H1 (cell line): ENCODE results near the gene ZNF213. TPM values are rescaled to one million over a fixed set of nuclear protein-coding genes. Genes with fewer than 3 reads are reported as not detected.
A peak's percentile ranks its signal among the peaks of the same experiment; 100 is the strongest.

Experiments used
- CTCF ChIA-PET: fragments of 300-600 bp; sonication (Branson Sonifier 250); formaldehyde crosslinking; loops from one replicate; lab custom pipeline; 2021; ENCODE audit not compliant: partially characterized antibody; lab: Charles Lee
- POLR2A ChIA-PET: fragments of 300-600 bp; sonication (Branson Sonifier 250); formaldehyde crosslinking; loops from one replicate; lab custom pipeline; 2021; ENCODE audit warnings: inconsistent platforms; ENCODE audit not compliant: partially characterized antibody; lab: Charles Lee
- DNase-seq, 2 experiments: peaks; one replicate each; pipeline versions ENCODE4 v3.0.0 to v3.0.0-alpha.2; 2010 to 2022; ENCODE audit warnings: low spot score in 2 of 2, low read depth in 1 of 2, mixed read lengths in 1 of 2
- FAIRE-seq: peaks from 2 replicates; lab custom pipeline; 2011; peaks lifted over from hg19 to GRCh38; lab: Jason Lieb, UNC
- H2AFZ ChIP-seq: 2 replicates; pipeline ENCODE4 v1.8.1; 2012; ENCODE audit warnings: low read length, inconsistent platforms
- H2AK5ac ChIP-seq: 2 replicates; pipeline ENCODE4 v1.6.1; 2013; ENCODE audit warnings: low read depth, low read length
- H2BK120ac ChIP-seq: replicated peaks from 2 replicates; pipeline ENCODE3; 2013; ENCODE audit warnings: low read depth, low read length, inconsistent platforms
- H2BK12ac ChIP-seq: 2 replicates; pipeline ENCODE4 v1.6.1; 2013; ENCODE audit warnings: low read depth, low read length
- H2BK15ac ChIP-seq: 2 replicates; pipeline ENCODE4 v1.6.1; 2013; ENCODE audit warnings: low read length
- H2BK20ac ChIP-seq: 2 replicates; pipeline ENCODE4 v1.6.1; 2013; ENCODE audit warnings: low read length
- H2BK5ac ChIP-seq: 2 replicates; pipeline ENCODE4 v1.6.1; 2013; ENCODE audit warnings: low read depth, low read length
- H3K14ac ChIP-seq: 2 replicates; pipeline ENCODE4 v1.6.1; 2013; ENCODE audit warnings: inconsistent platforms; ENCODE audit not compliant: insufficient read length
- H3K18ac ChIP-seq: 2 replicates; pipeline ENCODE4 v1.6.1; 2013; ENCODE audit warnings: low read length; ENCODE audit errors: extremely low read depth
- H3K23ac ChIP-seq: 2 replicates; pipeline ENCODE4 v1.6.1; 2013; ENCODE audit warnings: inconsistent platforms; ENCODE audit not compliant: insufficient read length
- H3K23me2 ChIP-seq: 2 replicates; pipeline ENCODE4 v1.6.1; 2013; ENCODE audit warnings: low read depth, low read length
- H3K27ac ChIP-seq: 2 replicates; pipeline ENCODE4 v1.6.1; 2011; ENCODE audit warnings: low read depth, low read length, inconsistent platforms
- H3K27me3 ChIP-seq, 4 experiments: replicated peaks in 1 of 4; 1 replicate in 1 of 4; 2 replicates in 3 of 4; pipeline versions ENCODE4 v1.6.1 to v1.8.1; 2011 to 2013; ENCODE audit warnings: low read length in 3 of 4, mild to moderate bottlenecking in 3 of 4, inconsistent platforms in 2 of 4, mixed read lengths in 2 of 4, moderate library complexity in 1 of 4; ENCODE audit not compliant: control insufficient read depth in 3 of 4, insufficient read depth in 3 of 4; ENCODE audit errors: extremely low read depth in 1 of 4
- H3K36me3 ChIP-seq, 4 experiments: 2 replicates each; pipeline versions ENCODE4 v1.6.1 to v1.8.1; 2011 to 2013; ENCODE audit warnings: mild to moderate bottlenecking in 4 of 4, low read length in 3 of 4, moderate library complexity in 2 of 4, control low read depth in 1 of 4, inconsistent platforms in 1 of 4; ENCODE audit not compliant: insufficient read depth in 4 of 4, control insufficient read depth in 2 of 4
- H3K4ac ChIP-seq: replicated peaks from 2 replicates; pipeline ENCODE3; 2013; ENCODE audit warnings: low read length, low read depth, mixed read lengths, inconsistent platforms; ENCODE audit not compliant: insufficient read length
- H3K4me1 ChIP-seq, 4 experiments: replicated peaks in 1 of 4; 1 replicate in 1 of 4; 2 replicates in 3 of 4; pipeline versions ENCODE4 v1.6.1 to v1.8.1; 2011 to 2013; ENCODE audit warnings: low read length in 3 of 4, inconsistent platforms in 2 of 4, mixed read lengths in 1 of 4; ENCODE audit not compliant: insufficient read depth in 4 of 4, control insufficient read depth in 3 of 4
- H3K4me2 ChIP-seq, 2 experiments: 2 replicates each; pipeline versions ENCODE4 v1.6.1 to v1.8.1; 2011 to 2013; ENCODE audit warnings: low read depth in 2 of 2, low read length in 2 of 2, control low read depth in 1 of 2, inconsistent platforms in 1 of 2, mild to moderate bottlenecking in 1 of 2; ENCODE audit not compliant: insufficient read depth in 1 of 2
- H3K4me3 ChIP-seq, 4 experiments: fragments of 200-600, 300-600 bp in 1 of 4; sonication (generic), shearing (Covaris generic), sonication (Bioruptor Twin) in 1 of 4; 2 replicates each; pipeline versions ENCODE4 v1.5.1 to v1.8.1; 2011 to 2016; ENCODE audit warnings: low read length in 4 of 4, low read depth in 3 of 4, control low read depth in 2 of 4, inconsistent platforms in 2 of 4, mild to moderate bottlenecking in 2 of 4, mixed read lengths in 1 of 4, moderate library complexity in 1 of 4; ENCODE audit not compliant: insufficient read depth in 2 of 4; ENCODE audit errors: extremely low read depth in 1 of 4
- H3K56ac ChIP-seq: replicated peaks from 2 replicates; pipeline ENCODE3; 2013; ENCODE audit warnings: low read depth, mild to moderate bottlenecking, mixed read lengths, low read length, inconsistent platforms; ENCODE audit not compliant: insufficient read length
- H3K79me1 ChIP-seq: 2 replicates; pipeline ENCODE4 v1.6.1; 2013; ENCODE audit warnings: low read depth, low read length, control low read depth
- H3K79me2 ChIP-seq, 2 experiments: 2 replicates each; pipeline versions ENCODE4 v1.6.1 to v1.8.1; 2012 to 2013; ENCODE audit warnings: low read length in 2 of 2, mild to moderate bottlenecking in 2 of 2, inconsistent platforms in 1 of 2; ENCODE audit not compliant: insufficient read depth in 2 of 2, control insufficient read depth in 1 of 2
- H3K9ac ChIP-seq, 4 experiments: replicated peaks in 1 of 4; 1 replicate in 1 of 4; 2 replicates in 3 of 4; pipeline versions ENCODE4 v1.6.1 to v1.8.1; 2011 to 2013; ENCODE audit warnings: low read depth in 3 of 4, low read length in 3 of 4, control low read depth in 2 of 4, mild to moderate bottlenecking in 2 of 4, moderate library complexity in 2 of 4, inconsistent platforms in 1 of 4; ENCODE audit errors: extremely low read depth in 1 of 4
- H3K9me3 ChIP-seq, 2 experiments: 2 replicates each; pipeline versions ENCODE4 v1.6.1 to v1.8.1; 2012 to 2013; ENCODE audit warnings: mild to moderate bottlenecking in 2 of 2, moderate library complexity in 2 of 2, control low read depth in 1 of 2, inconsistent platforms in 1 of 2, low read depth in 1 of 2, low read length in 1 of 2, mixed read lengths in 1 of 2; ENCODE audit not compliant: insufficient read depth in 2 of 2
- H4K20me1 ChIP-seq, 2 experiments: replicated peaks in 1 of 2; 2 replicates each; pipeline versions ENCODE3 to v1.8.1; 2011 to 2013; ENCODE audit warnings: inconsistent platforms in 2 of 2, low read length in 2 of 2, mild to moderate bottlenecking in 1 of 2; ENCODE audit not compliant: insufficient read depth in 2 of 2, control insufficient read depth in 1 of 2
- H4K5ac ChIP-seq: 2 replicates; pipeline ENCODE4 v1.6.1; 2013; ENCODE audit warnings: low read length, low read depth, mixed read lengths, inconsistent platforms; ENCODE audit not compliant: insufficient read length
- H4K8ac ChIP-seq: 2 replicates; pipeline ENCODE4 v1.8.0; 2013; ENCODE audit warnings: mild to moderate bottlenecking, moderate library complexity, low read length, inconsistent platforms; ENCODE audit not compliant: insufficient read depth; ENCODE audit errors: extremely low read depth
- H4K91ac ChIP-seq: replicated peaks from 2 replicates; pipeline ENCODE3; 2013; ENCODE audit warnings: low read length, mixed read lengths, inconsistent platforms; ENCODE audit not compliant: insufficient read length
- CTCF ChIP-seq, 3 experiments: IDR thresholded peaks; 1 replicate in 2 of 3; 2 replicates in 1 of 3; pipeline versions ENCODE4 v1.5.1 to v1.6.1; 2011; ENCODE audit warnings: low read length in 3 of 3, mild to moderate bottlenecking in 3 of 3, inconsistent platforms in 2 of 3, low read depth in 1 of 3, moderate library complexity in 1 of 3; ENCODE audit not compliant: insufficient read depth in 1 of 3; ENCODE audit errors: control extremely low read depth in 1 of 3
- GTF2F1 ChIP-seq: IDR thresholded peaks from 2 replicates; pipeline ENCODE4 v1.6.1; 2012; ENCODE audit warnings: low read depth, low read length, improper control_type of control experiment, borderline replicate concordance
- HDAC6 ChIP-seq: IDR thresholded peaks from one replicate; pipeline ENCODE4 v1.7.1; 2012; ENCODE audit warnings: low read depth, mild to moderate bottlenecking, inconsistent platforms, low read length, moderate library complexity
- KDM4A ChIP-seq: IDR thresholded peaks from one replicate; pipeline ENCODE4 v1.7.1; 2012; ENCODE audit warnings: low read depth, mild to moderate bottlenecking, moderate library complexity, low read length, inconsistent platforms; ENCODE audit not compliant: severe bottlenecking
- POU5F1 ChIP-seq: IDR thresholded peaks from 2 replicates; pipeline ENCODE4 v1.6.1; 2011; ENCODE audit warnings: low read depth, mild to moderate bottlenecking, low read length, moderate library complexity
- RAD21 ChIP-seq, 2 experiments: IDR thresholded peaks in 1 of 2; conservative IDR thresholded peaks in 1 of 2; 2 replicates each; pipeline ENCODE4 v1.6.1; 2011; ENCODE audit warnings: low read depth in 2 of 2, low read length in 2 of 2, improper control_type of control experiment in 1 of 2, inconsistent platforms in 1 of 2, mild to moderate bottlenecking in 1 of 2, moderate library complexity in 1 of 2
- RNF2 ChIP-seq: fragments of 200-900, 300-1000 bp; sonication (generic); IDR thresholded peaks from 2 replicates; pipeline ENCODE4 v1.7.1; 2016; ENCODE audit warnings: borderline replicate concordance, low read depth, mild to moderate bottlenecking, antibody characterized with exemption, low read length; ENCODE audit not compliant: poor library complexity, severe bottlenecking; ENCODE audit errors: missing control alignments
- SP1 ChIP-seq: IDR thresholded peaks from 2 replicates; pipeline ENCODE4 v1.6.1; 2011; ENCODE audit warnings: low read depth, low read length
- SUZ12 ChIP-seq: fragments of 200-600 bp; sonication (generic); IDR thresholded peaks from 2 replicates; pipeline ENCODE4 v1.6.1; 2012; ENCODE audit warnings: mild to moderate bottlenecking, inconsistent platforms, low read length, moderate library complexity, mixed read lengths
- WGBS, 2 experiments: shearing (Covaris generic) in 1 of 2; methylation state at CpG; one replicate each; pipeline versions ENCODE4 v1.1.6 to v1.1.7; 2013 to 2015; ENCODE audit warnings: low lambda C conversion rate in 2 of 2, mixed read lengths in 2 of 2, inconsistent platforms in 1 of 2, low coverage in 1 of 2, missing lambda C conversion rate in 1 of 2; ENCODE audit not compliant: insufficient replicate concordance in 2 of 2, insufficient coverage in 1 of 2, insufficient read length in 1 of 2; ENCODE audit errors: extremely low coverage in 1 of 2, missing lambda C conversion rate in 1 of 2; 5-methylcytosine and 5-hydroxymethylcytosine counted together
- polyA plus RNA-seq, 7 experiments: library from polyadenylated mRNA; depleted of rRNA in 3 of 7; stranded (reverse) in 5 of 7; unstranded in 2 of 7; fragments of >200 nt in 5 of 7; fragments of 200-250 nt in 2 of 7; gene quantifications; 1 replicate in 5 of 7; 2 replicates in 1 of 7; 4 replicates in 1 of 7; pipeline versions ENCODE4 v1.2.1 to v1.2.3, GENCODE V29; 2011 to 2013; ENCODE audit warnings: missing spikeins in 2 of 7, mixed read lengths in 2 of 7
- total RNA-seq: library from RNA; stranded (reverse); fragmentation: NEBNext Ultra II Directional; extraction: Animal tissue kit (Norgen Biotek cat#: 25700); gene quantifications from 2 replicates; pipeline ENCODE4 v1.2.1, GENCODE V29; 2021

Gene ZNF213
- total and polyA plus RNA-seq, 2 of the 8 experiments (the other 6 are each of a cell fraction or from before 2014, with no cell fraction given), result 1.6 to 6.9 TPM

DNA sequence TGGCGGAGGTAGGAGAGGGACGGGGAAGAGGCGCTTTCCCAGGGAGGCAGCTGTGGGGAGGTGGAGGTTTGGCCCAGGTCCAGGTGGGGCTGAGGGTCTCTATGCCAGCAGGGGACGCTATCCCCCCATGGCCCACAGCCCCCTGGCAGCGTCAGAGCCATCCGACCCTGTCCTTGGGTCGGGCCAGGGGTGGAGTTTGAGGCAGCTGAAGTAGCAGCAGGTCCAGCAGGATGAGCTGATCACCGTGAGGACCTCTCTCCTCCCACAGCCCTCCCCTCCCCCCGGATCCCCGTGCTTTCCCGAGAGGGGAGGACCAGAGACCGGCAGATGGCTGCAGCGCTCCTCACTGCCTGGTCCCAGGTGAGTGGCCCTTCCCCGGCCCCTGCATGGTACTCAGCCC, 19.3 kb upstream of the ZNF213 start:
- H2AFZ ChIP-seq, result no peak overlapping the region
- peaks cover 0 to 15% (median 8%) of the 10 kb centered on the region in 4 experiments; a peak in 5 of 7 replicates for H3K4me1 ChIP-seq
- no peak overlapping the region for H3K4me3 ChIP-seq
- H3K79me1 ChIP-seq, result peaks cover 6% of the 10 kb centered on the region; the same call in 1 of the 2 replicates
- no peaks in the 10 kb centered on the region for H3K9me3 ChIP-seq
- H2AK5ac ChIP-seq, result no peak overlapping the region
- H4K20me1 ChIP-seq, result peaks cover 0 to 8% of the 10 kb centered on the region in 2 experiments
- no peak overlapping the region for H3K56ac ChIP-seq
- ChIA-PET POLR2A (interaction anchor here (0.8 to 12.1 kb wide), 6 partner anchors 10 to 104 kb away, joined by 3 to 169 read pairs (median 4); partner anchors contain the start of genes ZNF213 and ZSCAN10), CTCF (interaction anchor here (0.7 to 36.8 kb wide), 8 partner anchors 8 to 66 kb away, joined by 3 to 619 read pairs (median 12); partner anchors contain the start of genes ZNF213 and ZSCAN10)
- no peak overlapping the region for H3K18ac ChIP-seq
- no peak overlapping the region for H2BK5ac ChIP-seq
- 87% methylated on average over 12 of the region's 14 CpGs; no CpG with 5 or more reads in 1 of the 2 experiments for WGBS, 2 experiments
- no peak overlapping the region for H2BK12ac ChIP-seq
- no peak overlapping the region for H3K4ac ChIP-seq
- H4K8ac ChIP-seq, result no peak overlapping the region
- no peak overlapping the region for H3K9ac ChIP-seq
- H4K5ac ChIP-seq, result no peak overlapping the region
- DNase-seq (no peak), FAIRE-seq (no peak)
- H3K23ac ChIP-seq, result no peak overlapping the region
- H4K91ac ChIP-seq, result no peak overlapping the region
- no peaks in the 10 kb centered on the region for H3K27me3 ChIP-seq
- H2BK120ac ChIP-seq, result no peak overlapping the region
- TF ChIP-seq SUZ12 (no peak), POU5F1 (no peak), SP1 (no peak), KDM4A (no peak), CTCF (IDR thresholded peaks at IDR 0.05; ENCODE audit: control extremely low read depth in 1 of 3, insufficient read depth in 1 of 3, low read depth in 1 of 3, low read length in 3 of 3) (peak; percentile 57 to 61 (median 58)), RNF2 (no peak), HDAC6 (no peak), RAD21 (IDR thresholded peaks at IDR 0.05 in 1 of 2, conservative IDR thresholded peaks at IDR 0.05 in 1 of 2; ENCODE audit: low read depth in 2 of 2, low read length in 2 of 2) (peak; percentile 52 to 59; a peak in 3 of 4 replicates), GTF2F1 (no peak)
- H2BK20ac ChIP-seq, result no peak overlapping the region
- H3K23me2 ChIP-seq, result peaks cover 8% of the 10 kb centered on the region
- H3K14ac ChIP-seq, result no peak overlapping the region
- H3K36me3 ChIP-seq, result peaks cover 0 to 27% (median 16%) of the 10 kb centered on the region in 4 experiments; a peak in 7 of 8 replicates
- peak overlapping the region; percentile 20; the same call in 1 of the 2 replicates for H3K27ac ChIP-seq
- H2BK15ac ChIP-seq, result no peak overlapping the region
- no peak overlapping the region for H3K4me2 ChIP-seq
- peaks cover 0 to 17% of the 10 kb centered on the region in 2 experiments; a peak in 2 of 4 replicates for H3K79me2 ChIP-seq
